HG03103 (cell line): ENCODE data around the gene C3orf62.
"Not testable (repeated sequence)": the region's sequence is repeated elsewhere in the genome, so short reads cannot be mapped to it uniquely, and the experiment has no call there.

Experiments used
- ATAC-seq: cut with Tn5 transposase; IDR thresholded peaks from one replicate; pipeline ENCODE4 v1.9.1; 2021; ENCODE audit warnings: low read depth; ENCODE audit not compliant: unreplicated experiment

The C3orf62 gene

DNA sequence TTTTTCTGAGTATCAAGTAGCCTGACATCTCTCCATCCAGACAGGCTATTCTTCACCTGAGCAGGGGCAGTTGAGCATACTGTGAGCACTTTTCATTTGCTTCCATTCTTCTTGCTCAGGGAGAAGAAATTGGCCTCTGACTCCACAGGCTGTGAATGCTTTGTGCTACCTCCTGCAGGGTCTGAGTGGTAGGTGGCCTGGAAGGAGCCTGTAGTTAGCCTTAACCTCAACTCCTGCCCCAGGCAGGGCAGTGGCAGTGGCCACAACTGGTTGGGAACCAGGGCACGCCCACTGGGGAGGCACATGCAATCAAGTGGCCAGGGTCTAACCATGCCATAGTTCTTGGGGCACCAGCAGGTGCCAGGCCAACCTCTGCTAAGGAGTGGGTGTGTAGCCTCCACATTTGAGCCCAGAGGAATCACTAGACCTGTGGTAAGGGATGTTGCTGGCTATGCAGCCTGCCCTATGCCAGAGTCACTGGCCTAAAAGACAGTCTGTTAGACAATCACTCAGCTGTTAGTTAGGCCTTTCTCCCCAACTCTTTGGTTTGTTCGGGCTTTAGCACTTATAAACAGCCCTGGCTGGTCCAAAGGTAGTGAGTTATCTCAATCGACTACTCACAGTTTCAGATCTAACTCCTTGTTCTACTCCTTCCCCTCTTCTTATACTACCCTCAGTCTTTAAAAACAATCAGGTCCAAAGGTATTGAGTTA, 7.4 kb downstream of the C3orf62 start:
- ATAC-seq: no peak

DNA sequence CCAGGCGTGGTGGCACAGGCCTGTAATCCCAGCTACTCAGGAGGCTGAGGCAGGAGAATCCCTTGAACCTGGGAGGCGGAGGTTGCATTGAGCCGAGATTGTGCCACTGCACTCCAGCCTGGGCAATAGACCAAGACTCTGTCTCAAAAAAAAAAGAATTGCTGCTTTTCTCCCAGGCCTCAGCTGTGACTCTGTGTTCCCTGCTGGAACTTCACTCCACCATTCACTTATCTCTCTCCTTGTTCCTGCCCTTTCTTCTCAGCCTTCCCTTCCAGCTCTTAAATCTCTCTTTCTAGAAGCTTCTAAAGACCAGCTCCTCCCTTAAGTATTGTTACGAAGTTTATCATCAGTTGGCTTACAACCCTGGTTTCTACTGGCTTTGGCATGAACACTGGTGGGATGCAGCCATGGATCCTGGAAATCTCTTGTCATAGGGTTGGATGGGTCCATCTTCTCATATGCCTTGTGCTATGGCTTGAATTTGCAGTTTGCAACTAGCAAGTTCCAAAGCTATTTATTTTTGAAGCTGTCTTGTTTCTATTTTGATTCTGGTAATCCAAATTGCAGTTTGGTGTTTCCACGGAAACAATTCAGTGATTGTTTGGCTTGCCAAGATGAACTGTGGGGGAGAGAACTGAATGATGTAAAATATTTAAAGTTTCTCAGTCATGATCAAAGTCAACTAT, 10.5 kb downstream of the C3orf62 start:
- no peak for ATAC-seq

- ATAC-seq: no peak
Observed at GRCh38 chr3:49265661-49266386, 11.2 kb downstream of the C3orf62 start.

DNA sequence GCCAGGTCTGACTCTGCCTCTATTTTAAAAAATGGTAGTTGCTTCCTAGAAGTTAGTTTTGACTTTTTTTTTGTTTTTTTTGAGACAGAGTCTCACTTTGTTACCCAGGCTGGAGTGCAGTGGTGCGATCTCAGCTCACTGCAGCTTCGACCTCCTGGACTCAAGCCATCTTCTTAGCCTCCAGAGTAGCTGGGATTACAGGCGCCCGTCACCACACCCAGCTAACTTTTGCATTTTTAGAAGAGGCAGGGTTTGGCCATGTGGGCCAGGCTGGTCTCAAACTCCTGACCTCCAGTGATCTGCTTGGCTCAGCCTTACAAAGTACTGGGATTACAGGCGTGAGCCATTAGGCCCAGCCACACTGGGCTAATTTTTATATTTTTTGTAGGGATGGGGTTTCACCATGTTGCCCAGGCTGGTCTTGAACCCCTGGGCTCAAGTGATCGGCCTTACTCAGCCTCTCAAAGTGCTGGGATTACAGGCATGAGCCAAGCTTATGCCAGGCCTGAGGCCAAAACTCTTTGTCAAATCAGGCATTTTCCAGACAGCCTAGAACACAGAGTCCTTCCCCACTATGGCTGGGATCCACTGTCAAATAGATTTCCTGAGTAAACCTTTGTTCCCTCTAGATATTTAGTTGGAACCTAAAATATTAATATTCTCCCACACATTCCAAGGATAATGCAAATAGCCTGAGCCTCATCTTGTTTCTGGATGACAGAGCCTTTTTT, 13.7 kb downstream of the C3orf62 start:
- ATAC-seq: no peak

- no peak for ATAC-seq
Observed at GRCh38 chr3:49260806-49261324, 16.2 kb downstream of the C3orf62 start.

GRCh38 chr3:49257187-49257586, 19.8 kb downstream of the C3orf62 start:
- no peak for ATAC-seq

GRCh38 chr3:49255718-49256511, 21.1 kb downstream of the C3orf62 start:
- no peak for ATAC-seq

- no peak for ATAC-seq
Observed at GRCh38 chr3:49255112-49255511, 21.9 kb downstream of the C3orf62 start.

DNA sequence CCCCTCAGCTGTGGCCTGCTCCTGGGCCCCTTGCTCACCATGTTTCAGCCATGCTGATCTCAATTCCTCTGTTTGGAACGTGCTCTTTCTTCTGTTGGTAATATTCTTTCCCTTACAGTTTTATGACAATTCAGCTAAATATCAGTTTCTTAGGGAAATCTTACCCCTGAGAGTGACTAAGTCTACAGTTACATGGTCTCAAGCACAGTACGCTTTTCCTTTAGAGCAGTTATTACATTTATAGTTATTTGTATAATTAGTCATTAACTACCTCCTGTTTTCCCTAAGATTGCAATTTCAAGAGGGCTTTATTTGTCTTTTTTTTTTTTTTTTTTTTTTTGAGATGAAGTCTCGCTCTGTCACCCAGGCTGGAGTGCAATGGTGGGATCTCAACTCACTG, 23.5 kb downstream of the C3orf62 start:
- ATAC-seq: no peak

- no peak for ATAC-seq
Observed at GRCh38 chr3:49248840-49249227, 28.2 kb downstream of the C3orf62 start.

DNA sequence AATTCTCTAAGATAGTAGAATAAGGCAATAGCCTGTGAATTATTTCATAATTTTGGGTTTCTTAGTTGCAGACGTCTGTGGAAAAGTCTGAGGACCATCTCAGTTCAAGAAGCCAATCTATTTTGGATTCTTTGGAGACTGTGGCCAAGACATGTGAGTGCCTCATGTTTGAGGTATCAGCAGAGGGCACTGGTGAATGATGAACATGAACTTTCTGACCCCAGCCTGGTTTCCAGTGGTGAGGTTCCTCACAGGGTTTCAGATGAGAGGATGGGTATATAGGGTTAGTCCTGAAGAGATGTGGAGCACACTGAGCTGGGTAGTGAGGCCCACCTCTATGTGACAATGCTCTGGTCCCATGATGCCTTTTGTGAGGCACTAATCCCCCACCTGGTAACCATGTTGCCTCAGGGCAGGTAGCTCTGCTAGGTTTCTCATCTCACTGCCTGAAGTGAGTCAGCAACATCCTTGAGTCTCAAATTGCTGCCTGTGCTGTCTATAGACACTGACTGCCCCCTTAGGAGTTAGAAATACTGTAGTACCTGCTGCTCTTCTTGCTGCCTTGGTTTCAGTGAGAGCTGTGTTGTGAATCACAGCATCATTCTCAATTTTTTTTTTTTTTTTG, 32.3 kb downstream of the C3orf62 start:
- ATAC-seq: no peak

DNA sequence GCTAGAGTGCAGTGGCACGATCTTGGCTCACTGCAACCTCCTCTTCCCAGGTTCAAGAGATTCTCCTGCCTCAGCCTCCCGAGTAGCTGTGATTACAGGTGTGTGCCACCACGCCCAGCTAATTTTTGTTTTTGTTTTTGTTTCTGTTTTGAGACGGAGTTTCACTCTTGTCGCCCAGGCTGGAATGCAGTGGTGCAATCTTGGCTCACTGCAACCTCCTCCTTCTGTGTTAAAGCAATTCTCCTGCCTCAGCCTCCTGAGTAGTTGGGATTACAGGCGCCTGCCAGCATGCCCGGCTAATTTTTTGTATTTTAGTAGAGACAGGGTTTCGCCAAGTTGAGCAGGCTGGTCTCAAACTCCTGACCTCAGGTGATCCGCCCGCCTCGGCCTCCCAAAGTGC, 36.9 kb downstream of the C3orf62 start:
- ATAC-seq: not testable (repeated sequence)

GRCh38 chr3:49238274-49239127, 38.5 kb downstream of the C3orf62 start:
- no peak for ATAC-seq

DNA sequence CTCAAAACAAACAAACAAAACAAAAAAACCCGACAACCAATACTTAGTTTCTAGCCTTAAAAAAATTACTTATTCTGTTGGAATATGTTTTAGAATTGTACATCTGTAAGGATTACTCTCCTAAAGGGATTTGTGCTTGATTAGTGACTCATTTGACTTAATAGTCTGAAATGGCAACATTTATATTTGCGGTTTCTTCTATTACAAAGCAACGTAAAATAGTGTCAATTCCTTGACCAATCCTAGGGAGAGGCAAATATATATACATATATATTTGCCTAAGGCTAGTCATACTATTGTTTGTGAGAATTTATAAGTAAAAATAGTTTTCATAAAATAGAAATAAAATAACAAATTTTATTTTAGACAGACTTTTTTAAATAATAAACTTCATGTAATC, 39.7 kb downstream of the C3orf62 start:
- no peak for ATAC-seq

- no peak for ATAC-seq
Observed at GRCh38 chr3:49236226-49236625, 40.8 kb downstream of the C3orf62 start.

- ATAC-seq: not testable (repeated sequence)
Observed at GRCh38 chr3:49228817-49229216, 48.2 kb downstream of the C3orf62 start.

- no peak for ATAC-seq
Observed at GRCh38 chr3:49222002-49222401, 55.0 kb downstream of the C3orf62 start.

DNA sequence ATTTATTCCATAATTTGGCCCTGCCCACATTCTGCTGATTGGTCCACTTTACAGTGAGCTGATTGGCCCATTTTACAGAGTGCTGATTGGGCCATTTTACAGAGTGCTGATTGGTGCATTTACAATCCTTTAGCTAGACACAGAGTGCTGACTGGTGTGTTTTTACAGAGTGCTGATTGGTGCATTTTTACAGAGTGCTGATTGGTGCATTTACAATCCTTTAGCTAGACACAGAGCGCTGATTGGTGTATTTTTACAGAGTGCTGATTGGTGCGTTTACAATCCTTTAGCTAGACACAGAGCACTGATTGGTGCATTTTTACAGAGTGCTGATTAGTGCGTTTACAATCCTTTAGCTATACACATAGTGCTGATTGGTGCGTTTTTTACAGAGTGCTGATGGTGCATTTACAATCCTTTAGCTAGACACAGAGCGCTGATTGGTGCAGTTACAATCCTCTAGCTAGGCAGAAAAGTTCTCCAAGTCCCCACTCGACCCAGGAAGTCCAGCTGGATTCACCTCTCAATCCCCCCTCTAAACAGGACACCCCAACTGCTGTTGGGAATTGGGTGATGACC, 56.0 kb downstream of the C3orf62 start:
- ATAC-seq: not testable (repeated sequence)
